ENCODE results near the gene ADPRM.

DNA sequence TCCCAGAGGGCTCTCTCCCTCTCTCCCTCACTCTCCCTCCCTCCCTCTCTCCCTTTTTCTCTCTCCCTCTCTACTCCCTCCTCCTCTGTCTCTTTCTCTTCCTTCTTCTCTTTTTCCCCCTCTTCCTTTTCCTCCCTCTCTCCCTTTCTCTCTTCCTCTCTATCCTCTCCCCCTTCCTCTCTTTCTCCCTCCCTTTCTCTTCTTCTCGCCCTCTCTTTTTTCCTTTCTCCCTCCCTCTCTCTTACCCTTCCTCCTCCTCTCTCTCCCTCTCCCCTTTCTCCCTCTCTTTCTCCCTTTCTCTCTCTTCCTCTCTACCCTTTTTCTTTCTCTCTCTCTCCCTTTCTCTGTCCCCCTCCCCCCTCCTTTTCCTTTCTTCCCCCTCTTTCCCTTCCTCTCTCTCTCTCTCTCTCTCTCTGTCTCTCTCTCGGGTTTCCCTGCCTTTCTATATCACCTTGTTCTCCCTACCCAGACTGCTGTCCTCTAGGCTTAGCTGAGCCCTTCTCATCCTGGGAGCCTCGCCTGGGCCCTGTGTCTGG lies 58.3 kb downstream of the ADPRM start:
- TF ChIP-seq TCF7L2 (IDR thresholded peaks at IDR 0.05; ENCODE audit: borderline replicate concordance, extremely low read depth, insufficient read depth, insufficient read length) (no peak), CTCF (IDR thresholded peaks at IDR 0.05 in 2 of 3, conservative IDR thresholded peaks at IDR 0.05 in 1 of 3; ENCODE audit: borderline replicate concordance in 1 of 3, insufficient read depth in 1 of 3, low read depth in 2 of 3, low read length in 2 of 3) (no peak), REST (IDR thresholded peaks at IDR 0.05; ENCODE audit: low read depth) (no peak)
- TF ChIP-seq, protein P1, sequence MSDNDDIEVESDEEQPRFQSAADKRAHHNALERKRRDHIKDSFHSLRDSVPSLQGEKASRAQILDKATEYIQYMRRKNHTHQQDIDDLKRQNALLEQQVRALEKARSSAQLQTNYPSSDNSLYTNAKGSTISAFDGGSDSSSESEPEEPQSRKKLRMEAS (IDR thresholded peaks at IDR 0.05), result no peak
